ENCODE data around the gene TNFRSF19.
"Not testable (repeated sequence)": the region's sequence is repeated elsewhere in the genome, so short reads cannot be mapped to it uniquely, and the experiment has no call there.

The TNFRSF19 gene

GRCh38 chr13:23567906-23568460 is 2.2 kb upstream of the TNFRSF19 start:
- DNase-seq (ENCODE audit: low read depth in 1 of 2, low spot score in 1 of 2), result no peak

GRCh38 chr13:23570921-23571315 is 706 bp downstream of the TNFRSF19 start:
- DNase-seq (ENCODE audit: low read depth in 1 of 2, low spot score in 1 of 2), result no peak

GRCh38 chr13:23571431-23571830 is 1.2 kb downstream of the TNFRSF19 start:
- DNase-seq (ENCODE audit: low read depth in 1 of 2, low spot score in 1 of 2), result no peak

- no peak for DNase-seq (ENCODE audit: low read depth in 1 of 2, low spot score in 1 of 2)
Measured at GRCh38 chr13:23572836-23573235, 2.6 kb downstream of the TNFRSF19 start.

GRCh38 chr13:23574421-23575145 is 4.4 kb downstream of the TNFRSF19 start:
- no peak for DNase-seq (ENCODE audit: low read depth in 1 of 2, low spot score in 1 of 2)

GRCh38 chr13:23575632-23576031 is 5.4 kb downstream of the TNFRSF19 start:
- DNase-seq (ENCODE audit: low read depth in 1 of 2, low spot score in 1 of 2), result no peak

- peak; percentile 31 to 50 for DNase-seq (ENCODE audit: low read depth in 1 of 2, low spot score in 1 of 2)
Measured at GRCh38 chr13:23578411-23579071, 8.3 kb downstream of the TNFRSF19 start.

- DNase-seq (ENCODE audit: low read depth in 1 of 2, low spot score in 1 of 2), result peak; percentile 82 to 96
Measured at GRCh38 chr13:23579072-23579895, 9.1 kb downstream of the TNFRSF19 start.

- no peak for DNase-seq (ENCODE audit: low read depth in 1 of 2, low spot score in 1 of 2)
Measured at GRCh38 chr13:23579896-23580683, 9.9 kb downstream of the TNFRSF19 start.

GRCh38 chr13:23580684-23581060 is 10.5 kb downstream of the TNFRSF19 start:
- DNase-seq (ENCODE audit: low read depth in 1 of 2, low spot score in 1 of 2), result no peak

- no peak for DNase-seq (ENCODE audit: low read depth in 1 of 2, low spot score in 1 of 2)
Measured at GRCh38 chr13:23583491-23583890, 13.3 kb downstream of the TNFRSF19 start.

GRCh38 chr13:23584275-23584674 is 14.1 kb downstream of the TNFRSF19 start:
- no peak for DNase-seq (ENCODE audit: low read depth in 1 of 2, low spot score in 1 of 2)

- DNase-seq (ENCODE audit: low read depth in 1 of 2, low spot score in 1 of 2), result no peak
Measured at GRCh38 chr13:23586336-23586735, 16.1 kb downstream of the TNFRSF19 start.

GRCh38 chr13:23588666-23589065 is 18.5 kb downstream of the TNFRSF19 start:
- no peak for DNase-seq (ENCODE audit: low read depth in 1 of 2, low spot score in 1 of 2)

- DNase-seq (ENCODE audit: low read depth in 1 of 2, low spot score in 1 of 2), result no peak
Measured at GRCh38 chr13:23592596-23592995, 22.4 kb downstream of the TNFRSF19 start.

- DNase-seq (ENCODE audit: low read depth in 1 of 2, low spot score in 1 of 2), result no peak
Measured at GRCh38 chr13:23593148-23593547, 22.9 kb downstream of the TNFRSF19 start.

- DNase-seq (ENCODE audit: low read depth in 1 of 2, low spot score in 1 of 2), result not testable (repeated sequence)
Measured at GRCh38 chr13:23594290-23594689, 24.1 kb downstream of the TNFRSF19 start.

GRCh38 chr13:23598369-23598768 is 28.2 kb downstream of the TNFRSF19 start:
- DNase-seq (ENCODE audit: low read depth in 1 of 2, low spot score in 1 of 2), result no peak

GRCh38 chr13:23599083-23599925 is 29.1 kb downstream of the TNFRSF19 start:
- no peak for DNase-seq (ENCODE audit: low read depth in 1 of 2, low spot score in 1 of 2)

GRCh38 chr13:23600100-23600499 is 29.9 kb downstream of the TNFRSF19 start:
- no peak for DNase-seq (ENCODE audit: low read depth in 1 of 2, low spot score in 1 of 2)
